Small intestine (tissue), 7 donors: ENCODE results near the gene IFNA17. TPM values are rescaled to one million over a fixed set of nuclear protein-coding genes. Genes with fewer than 3 reads are reported as not detected.
"Not testable (repeated sequence)": the region's sequence is repeated elsewhere in the genome, so short reads cannot be mapped to it uniquely, and the experiment has no call there.

Experiments
- DNase-seq, 2 donors: peaks; one replicate each; pipeline versions ENCODE4 v3.0.0 to v3.0.0-alpha.2; 2013
- FAIRE-seq: peaks from 2 replicates; lab custom pipeline; 2012; peaks lifted over from hg19 to GRCh38; lab: Jason Lieb, UNC
- H3K27ac ChIP-seq, 3 donors: one replicate each; pipeline ENCODE4 v1.5.1; 2013; ENCODE audit warnings: low read length in 2 of 3, mild to moderate bottlenecking in 2 of 3, control low read depth in 1 of 3, inconsistent platforms in 1 of 3, low read depth in 1 of 3, moderate library complexity in 1 of 3
- H3K27me3 ChIP-seq, 3 donors: one replicate each; pipeline ENCODE4 v1.6.1; 2013; ENCODE audit warnings: low read length in 3 of 3, inconsistent platforms in 1 of 3; ENCODE audit not compliant: control insufficient read depth in 3 of 3, insufficient read depth in 3 of 3
- H3K36me3 ChIP-seq, 3 donors: one replicate each; pipeline ENCODE4 v1.6.1; 2013; ENCODE audit warnings: low read length in 3 of 3, inconsistent platforms in 1 of 3, low read depth in 1 of 3, mild to moderate bottlenecking in 1 of 3, moderate library complexity in 1 of 3; ENCODE audit not compliant: control insufficient read depth in 3 of 3, insufficient read depth in 2 of 3
- H3K4me1 ChIP-seq, 3 donors: one replicate each; pipeline ENCODE4 v1.6.1; 2013; ENCODE audit warnings: low read length in 2 of 3, inconsistent platforms in 1 of 3, low read depth in 1 of 3, mild to moderate bottlenecking in 1 of 3, moderate library complexity in 1 of 3; ENCODE audit not compliant: control insufficient read depth in 3 of 3, insufficient read depth in 2 of 3
- H3K4me3 ChIP-seq, 3 donors: one replicate each; pipeline ENCODE4 v1.5.1; 2013; ENCODE audit warnings: low read length in 3 of 3, control low read depth in 1 of 3, inconsistent platforms in 1 of 3, low read depth in 1 of 3, mild to moderate bottlenecking in 1 of 3, moderate library complexity in 1 of 3
- H3K9me3 ChIP-seq, 2 donors: one replicate each; pipeline ENCODE4 v1.6.1; 2013; ENCODE audit warnings: low read depth in 1 of 2, low read length in 1 of 2; ENCODE audit not compliant: control insufficient read depth in 2 of 2, insufficient read depth in 1 of 2
- WGBS, 3 donors: extraction: QIAGEN DNeasy Blood & Tissue Kit; methylation state at CpG; one replicate each; pipeline ENCODE4 v1.1.7; 2013; 5-methylcytosine and 5-hydroxymethylcytosine counted together
- polyA plus RNA-seq, 4 donors: library from polyadenylated mRNA; stranded (reverse) in 3 of 4; unstranded in 1 of 4; fragments of 200-250 nt in 3 of 4; fragments of 120-200 nt in 1 of 4; gene quantifications; one replicate each; pipeline versions ENCODE4 v1.2.1 to v1.2.3, GENCODE V29; 2013
- donor health status: healthy with polysubstance abuse.
- donor health status: control.
- donor health status: control.
- donor health status: Bipolar disorder and iron deficiency.
- donor health status: healthy.

Gene IFNA17
- polyA plus RNA-seq, 4 donors, result not detected

- WGBS, 3 donors, result 34 to 46% (median 41%) methylated on average over 6 of the region's 6 CpGs
- not testable (repeated sequence) for H3K36me3 ChIP-seq, H3K27me3 ChIP-seq, H3K27ac ChIP-seq, H3K9me3 ChIP-seq, FAIRE-seq, H3K4me3 ChIP-seq, H3K4me1 ChIP-seq
- DNase-seq, result peak in 1 of 2 donors; percentile 13
Observed at GRCh38 chr9:21194867-21195776, 32.9 kb downstream of the IFNA17 start.

- 77 to 88% (median 82%) methylated on average over 2 to 3 of the region's 3 CpGs for WGBS, 3 donors
- not testable (repeated sequence) for H3K4me3 ChIP-seq, DNase-seq, H3K4me1 ChIP-seq, H3K27me3 ChIP-seq, H3K36me3 ChIP-seq, FAIRE-seq, H3K9me3 ChIP-seq, H3K27ac ChIP-seq
Observed at GRCh38 chr9:21187487-21187886, 40.5 kb downstream of the IFNA17 start, which contains the start of gene IFNA4. Gene IFNA4, minus strand, starts transcription at chr9:21187587. Its CDS starts 56 bp downstream, at chr9:21187531.

DNA sequence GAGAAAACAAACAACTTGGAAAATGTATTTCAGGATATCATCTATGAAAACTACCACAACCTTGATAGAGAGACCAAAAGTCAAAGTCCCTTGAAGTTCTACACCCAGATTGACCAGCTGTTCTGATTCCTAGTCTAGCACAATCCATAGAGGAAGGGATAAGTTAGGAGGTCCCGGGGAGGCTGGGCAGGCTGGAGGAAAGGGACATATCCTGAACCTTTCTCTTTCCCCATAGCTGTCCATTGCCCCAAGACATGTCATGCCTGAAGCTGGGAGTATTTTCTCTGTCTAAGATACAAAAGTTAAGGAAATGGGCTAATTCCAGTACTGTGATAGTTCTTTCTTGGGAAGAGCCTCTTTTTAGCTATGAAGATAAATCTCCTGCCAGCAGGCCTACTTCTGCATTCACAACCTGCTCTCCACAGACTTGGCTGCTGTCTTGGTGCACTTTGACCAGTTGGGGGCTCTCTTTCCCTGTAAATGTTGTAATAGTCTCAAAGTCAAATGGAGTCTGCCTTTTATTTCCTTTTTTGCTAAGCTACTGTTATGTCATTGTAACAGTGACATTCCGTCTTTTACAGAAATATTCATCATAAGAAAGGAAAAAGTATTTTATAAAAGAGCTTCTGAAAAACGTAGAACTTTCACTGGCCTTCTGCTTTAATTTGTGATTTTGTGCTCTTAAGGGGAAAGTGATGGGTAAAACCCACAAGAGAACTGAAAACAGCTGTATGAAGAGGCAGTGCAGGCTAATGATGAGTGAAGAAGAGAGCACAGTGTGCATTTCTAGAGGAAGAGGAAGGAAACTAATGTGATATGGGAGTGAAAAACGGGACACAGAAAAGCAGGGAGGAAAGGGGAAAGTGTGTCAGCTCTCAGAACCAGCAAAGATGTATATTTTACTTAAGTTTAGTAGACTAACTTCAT is 44.9 kb downstream of the IFNA17 start:
- not testable (repeated sequence) for H3K27ac ChIP-seq, H3K36me3 ChIP-seq, FAIRE-seq, H3K27me3 ChIP-seq, H3K9me3 ChIP-seq, H3K4me1 ChIP-seq, H3K4me3 ChIP-seq
- WGBS, 3 donors, result 34 to 43% (median 37%) methylated on average over 4 of the region's 4 CpGs
- DNase-seq, result peak; percentile 17 to 26

Other genes starting within 250 kb of the IFNA17 start
- gene HACD4, start 196.6 kb downstream of the IFNA17 start, polyA plus RNA-seq, result 1 to 10 TPM in 1 of 4 donors, under 1 TPM in 3; 0.22 to 2.9 (median 0.88) TPM
- gene IFNB1, start 150.3 kb downstream of the IFNA17 start, polyA plus RNA-seq, result not detected
- under 1 TPM in 1 of 4 donors, not detected in 3; 0.03 TPM for gene IFNW1, start 86.4 kb downstream of the IFNA17 start, polyA plus RNA-seq
- not detected for gene IFNA21, start 61.6 kb downstream of the IFNA17 start, polyA plus RNA-seq
- gene IFNA4, start 40.6 kb downstream of the IFNA17 start, polyA plus RNA-seq, result not detected
- not detected for gene IFNA7, start 26.0 kb downstream of the IFNA17 start, polyA plus RNA-seq
- gene IFNA10, start 21.1 kb downstream of the IFNA17 start, polyA plus RNA-seq, result not detected
- gene IFNA16, start 10.9 kb downstream of the IFNA17 start, polyA plus RNA-seq, result not detected
- not detected for gene IFNA14, start 11.8 kb upstream of the IFNA17 start, polyA plus RNA-seq
- not detected for gene IFNA5, start 77.1 kb upstream of the IFNA17 start, polyA plus RNA-seq
- gene KLHL9, start 107.2 kb upstream of the IFNA17 start, polyA plus RNA-seq, result 10 to 100 TPM in 1 of 4 donors, 1 to 10 TPM in 3; 4.6 to 31.5 (median 7.5) TPM
- gene IFNA6, start 122.7 kb upstream of the IFNA17 start, polyA plus RNA-seq, result not detected
- not detected for gene IFNA13, start 139.8 kb upstream of the IFNA17 start, polyA plus RNA-seq
- gene IFNA2, start 157.2 kb upstream of the IFNA17 start, polyA plus RNA-seq, result not detected
- gene IFNA8, start 180.9 kb upstream of the IFNA17 start, polyA plus RNA-seq, result not detected
- gene IFNA1, start 212.2 kb upstream of the IFNA17 start, polyA plus RNA-seq, result not detected